Trophoblast cell (in vitro differentiated cells and primary cell): ENCODE results near the gene PFKL.
"Not testable (repeated sequence)": the region's sequence is repeated elsewhere in the genome, so short reads cannot be mapped to it uniquely, and the experiment has no call there.

Experiments
- DNase-seq, 2 donors: peaks; one replicate each; pipeline ENCODE4 v3.0.0-alpha.2; 2016
- H2AFZ ChIP-seq: 2 replicates; pipeline ENCODE4 v1.6.1; 2013; ENCODE audit warnings: low read length, moderate library complexity, mild to moderate bottlenecking; ENCODE audit not compliant: insufficient read depth, poor library complexity
- H2AK5ac ChIP-seq: 2 replicates; pipeline ENCODE4 v1.6.1; 2013; ENCODE audit warnings: mild to moderate bottlenecking, low read length
- H2BK120ac ChIP-seq: 2 replicates; pipeline ENCODE4 v1.6.1; 2013; ENCODE audit warnings: low read length, mild to moderate bottlenecking, moderate library complexity; ENCODE audit not compliant: insufficient read depth, poor library complexity
- H2BK12ac ChIP-seq: 2 replicates; pipeline ENCODE4 v1.6.1; 2013; ENCODE audit warnings: mild to moderate bottlenecking, low read length, moderate library complexity
- H2BK5ac ChIP-seq: 2 replicates; pipeline ENCODE4 v1.6.1; 2013; ENCODE audit warnings: low read length, low read depth, moderate library complexity, mild to moderate bottlenecking; ENCODE audit not compliant: poor library complexity
- H3K14ac ChIP-seq: 2 replicates; pipeline ENCODE4 v1.6.1; 2013; ENCODE audit warnings: mild to moderate bottlenecking, low read length
- H3K18ac ChIP-seq: 2 replicates; pipeline ENCODE4 v1.6.1; 2013; ENCODE audit warnings: mild to moderate bottlenecking, low read length
- H3K23ac ChIP-seq: 2 replicates; pipeline ENCODE4 v1.6.1; 2013; ENCODE audit warnings: low read length
- H3K27ac ChIP-seq: 2 replicates; pipeline ENCODE4 v1.5.1; 2013; ENCODE audit warnings: low read depth, mild to moderate bottlenecking, inconsistent platforms, low read length, moderate library complexity
- H3K27me3 ChIP-seq: 2 replicates; pipeline ENCODE4 v1.6.1; 2013; ENCODE audit warnings: inconsistent platforms, mild to moderate bottlenecking, low read length, moderate library complexity; ENCODE audit not compliant: insufficient read depth
- H3K36me3 ChIP-seq, 2 experiments: 1 replicate in 1 of 2; 2 replicates in 1 of 2; pipeline ENCODE4 v1.6.1; 2013; ENCODE audit warnings: low read length in 2 of 2, mild to moderate bottlenecking in 2 of 2, moderate library complexity in 1 of 2; ENCODE audit not compliant: insufficient read depth in 2 of 2, control insufficient read depth in 1 of 2
- H3K4ac ChIP-seq: 2 replicates; pipeline ENCODE4 v1.6.1; 2013; ENCODE audit warnings: low read depth, mild to moderate bottlenecking, low read length, moderate library complexity
- H3K4me1 ChIP-seq, 2 experiments: 1 replicate in 1 of 2; 2 replicates in 1 of 2; pipeline ENCODE4 v1.6.1; 2013; ENCODE audit warnings: low read length in 2 of 2, mild to moderate bottlenecking in 2 of 2, moderate library complexity in 1 of 2; ENCODE audit not compliant: insufficient read depth in 2 of 2, control insufficient read depth in 1 of 2
- H3K4me2 ChIP-seq: 2 replicates; pipeline ENCODE4 v1.6.1; 2013; ENCODE audit warnings: inconsistent platforms, mild to moderate bottlenecking, low read length, moderate library complexity
- H3K4me3 ChIP-seq: 2 replicates; pipeline ENCODE4 v1.5.1; 2013; ENCODE audit warnings: mild to moderate bottlenecking, low read depth, low read length, inconsistent platforms
- H3K79me1 ChIP-seq: one replicate; pipeline ENCODE4 v1.6.1; 2013; ENCODE audit warnings: low read length
- H3K79me2 ChIP-seq: 2 replicates; pipeline ENCODE4 v1.6.1; 2013; ENCODE audit warnings: low read length, mild to moderate bottlenecking; ENCODE audit not compliant: control insufficient read depth, insufficient read depth, poor library complexity
- H3K9ac ChIP-seq: 2 replicates; pipeline ENCODE4 v1.6.1; 2013; ENCODE audit warnings: mild to moderate bottlenecking, low read length
- H3K9me3 ChIP-seq: 2 replicates; pipeline ENCODE4 v1.6.1; 2013; ENCODE audit warnings: low read depth, mild to moderate bottlenecking, control low read depth, inconsistent platforms, low read length; ENCODE audit not compliant: insufficient read depth
- H4K12ac ChIP-seq: 2 replicates; pipeline ENCODE4 v1.6.1; 2013; ENCODE audit warnings: low read depth, mild to moderate bottlenecking, low read length, moderate library complexity
- H4K8ac ChIP-seq: 2 replicates; pipeline ENCODE4 v1.6.1; 2013; ENCODE audit warnings: low read depth, mild to moderate bottlenecking, low read length, moderate library complexity
- H4K91ac ChIP-seq: one replicate; pipeline ENCODE4 v1.6.1; 2013; ENCODE audit warnings: low read depth, mild to moderate bottlenecking, low read length, moderate library complexity
- WGBS: extraction: QIAGEN DNeasy Blood & Tissue Kit; methylation state at CpG from one replicate; pipeline ENCODE4 v1.1.7; 2013; ENCODE audit warnings: missing lambda C conversion rate; ENCODE audit not compliant: insufficient read length, insufficient coverage; ENCODE audit errors: extremely low coverage; 5-methylcytosine and 5-hydroxymethylcytosine counted together

PFKL gene

DNA sequence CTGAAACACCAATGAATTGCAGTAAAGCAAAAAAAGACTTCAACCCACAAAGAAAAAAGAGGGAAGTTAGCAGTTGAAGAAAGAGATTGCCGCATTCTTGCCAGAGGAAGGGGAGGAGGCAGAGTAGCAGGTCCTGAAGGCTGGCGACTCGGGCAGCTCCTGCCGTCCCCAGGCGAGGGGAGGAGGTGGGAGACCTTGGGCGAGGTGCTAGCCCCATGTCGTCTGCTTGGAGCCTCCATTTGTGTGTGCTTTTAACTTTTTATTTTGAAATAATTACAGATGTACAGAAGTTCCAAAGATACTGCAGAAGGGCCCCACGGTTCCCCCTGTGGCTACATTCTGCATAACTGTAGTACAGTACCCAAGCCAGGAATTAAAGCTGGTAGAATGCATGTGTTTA, 60.3 kb downstream of the PFKL start:
- H4K8ac ChIP-seq = no peak overlapping the region
- H3K4me2 ChIP-seq = no peak overlapping the region
- no peak overlapping the region for H3K27ac ChIP-seq
- WGBS = no CpG with 5 or more reads among the region's 8 CpGs
- no peak overlapping the region for H4K91ac ChIP-seq
- H3K27me3 ChIP-seq = no peaks in the 10 kb centered on the region
- H2AFZ ChIP-seq = no peak overlapping the region
- no peaks in the 10 kb centered on the region for H3K79me2 ChIP-seq
- H3K36me3 ChIP-seq = no peaks in the 10 kb centered on the region
- no peak overlapping the region for H2AK5ac ChIP-seq
- no peak overlapping the region for H3K4ac ChIP-seq
- peaks cover 5% of the 10 kb centered on the region for H3K9me3 ChIP-seq
- H3K79me1 ChIP-seq = no peaks in the 10 kb centered on the region
- H3K14ac ChIP-seq = no peak overlapping the region
- no peak overlapping the region for H3K9ac ChIP-seq
- H3K18ac ChIP-seq = no peak overlapping the region
- no peak for DNase-seq
- no peak overlapping the region for H2BK12ac ChIP-seq
- no peak overlapping the region for H2BK5ac ChIP-seq
- no peaks in the 10 kb centered on the region for H3K4me1 ChIP-seq
- H4K12ac ChIP-seq = no peak overlapping the region
- H3K4me3 ChIP-seq = no peak overlapping the region
- H3K23ac ChIP-seq = no peak overlapping the region
- H2BK120ac ChIP-seq = no peak overlapping the region

DNA sequence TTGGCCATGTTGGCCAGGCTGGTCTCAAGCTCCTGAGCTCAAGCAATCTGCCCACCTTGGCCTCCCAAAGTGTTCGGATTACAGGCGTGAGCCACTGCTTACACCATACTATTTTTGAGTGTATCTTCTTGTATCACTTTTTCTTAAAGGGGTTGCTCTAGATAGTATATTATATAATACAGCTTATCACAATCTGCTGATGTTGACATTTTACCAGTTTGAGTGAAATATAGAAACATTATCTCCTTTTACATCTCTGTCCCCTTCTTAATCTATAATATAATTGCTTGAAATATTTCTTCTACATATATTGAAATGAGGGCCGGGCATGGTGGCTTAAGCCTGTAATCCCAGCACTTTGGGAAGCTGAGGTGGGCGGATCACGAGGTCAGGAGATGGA, 62.0 kb downstream of the PFKL start:
- H3K9ac ChIP-seq, H2BK120ac ChIP-seq, H2AK5ac ChIP-seq, H3K4ac ChIP-seq, H3K9me3 ChIP-seq, H3K23ac ChIP-seq, H3K4me1 ChIP-seq, H2BK12ac ChIP-seq, H3K4me2 ChIP-seq, H3K14ac ChIP-seq, H3K79me1 ChIP-seq, H3K4me3 ChIP-seq, H2AFZ ChIP-seq, H4K8ac ChIP-seq, H3K27ac ChIP-seq, H4K12ac ChIP-seq, H3K18ac ChIP-seq, H3K79me2 ChIP-seq, H3K27me3 ChIP-seq, DNase-seq, H4K91ac ChIP-seq, H3K36me3 ChIP-seq, H2BK5ac ChIP-seq: not testable (repeated sequence)
- WGBS = no CpG with 5 or more reads among the region's 5 CpGs

DNA sequence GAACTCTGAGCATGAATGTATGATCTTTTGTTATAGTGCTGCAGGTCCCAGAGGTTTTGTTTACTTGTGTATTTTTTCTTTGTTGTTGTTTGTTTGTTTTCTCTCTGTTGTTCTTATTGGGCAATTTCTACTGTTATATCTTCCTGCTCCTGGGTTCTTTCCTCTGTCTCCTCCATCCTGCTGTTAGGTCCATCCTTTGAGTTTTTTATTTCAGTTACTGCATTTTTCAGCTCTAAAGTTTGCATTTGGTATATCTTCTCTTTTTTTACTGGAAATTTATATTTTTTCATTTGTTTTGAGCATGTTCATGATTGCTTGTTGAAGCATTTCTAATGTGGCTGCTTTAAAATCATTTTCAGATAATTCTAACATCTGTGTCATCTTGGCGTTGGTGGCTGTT, 63.4 kb downstream of the PFKL start:
- H3K27me3 ChIP-seq = no peaks in the 10 kb centered on the region
- no peaks in the 10 kb centered on the region for H3K4me1 ChIP-seq
- H3K18ac ChIP-seq = no peak overlapping the region
- peaks cover 5% of the 10 kb centered on the region for H3K9me3 ChIP-seq
- WGBS = no CpG with 5 or more reads among the region's 1 CpG
- H3K14ac ChIP-seq = no peak overlapping the region
- H4K8ac ChIP-seq = no peak overlapping the region
- H3K27ac ChIP-seq = no peak overlapping the region
- no peaks in the 10 kb centered on the region for H3K79me2 ChIP-seq
- no peak overlapping the region for H3K4ac ChIP-seq
- DNase-seq = no peak
- no peak overlapping the region for H2BK120ac ChIP-seq
- no peak overlapping the region for H2BK12ac ChIP-seq
- H2BK5ac ChIP-seq = no peak overlapping the region
- no peak overlapping the region for H3K23ac ChIP-seq
- no peak overlapping the region for H3K4me3 ChIP-seq
- H2AK5ac ChIP-seq = no peak overlapping the region
- H3K79me1 ChIP-seq = no peaks in the 10 kb centered on the region
- H3K9ac ChIP-seq = no peak overlapping the region
- H4K91ac ChIP-seq = no peak overlapping the region
- no peak overlapping the region for H4K12ac ChIP-seq
- H3K36me3 ChIP-seq = no peaks in the 10 kb centered on the region
- no peak overlapping the region for H2AFZ ChIP-seq
- H3K4me2 ChIP-seq = no peak overlapping the region

DNA sequence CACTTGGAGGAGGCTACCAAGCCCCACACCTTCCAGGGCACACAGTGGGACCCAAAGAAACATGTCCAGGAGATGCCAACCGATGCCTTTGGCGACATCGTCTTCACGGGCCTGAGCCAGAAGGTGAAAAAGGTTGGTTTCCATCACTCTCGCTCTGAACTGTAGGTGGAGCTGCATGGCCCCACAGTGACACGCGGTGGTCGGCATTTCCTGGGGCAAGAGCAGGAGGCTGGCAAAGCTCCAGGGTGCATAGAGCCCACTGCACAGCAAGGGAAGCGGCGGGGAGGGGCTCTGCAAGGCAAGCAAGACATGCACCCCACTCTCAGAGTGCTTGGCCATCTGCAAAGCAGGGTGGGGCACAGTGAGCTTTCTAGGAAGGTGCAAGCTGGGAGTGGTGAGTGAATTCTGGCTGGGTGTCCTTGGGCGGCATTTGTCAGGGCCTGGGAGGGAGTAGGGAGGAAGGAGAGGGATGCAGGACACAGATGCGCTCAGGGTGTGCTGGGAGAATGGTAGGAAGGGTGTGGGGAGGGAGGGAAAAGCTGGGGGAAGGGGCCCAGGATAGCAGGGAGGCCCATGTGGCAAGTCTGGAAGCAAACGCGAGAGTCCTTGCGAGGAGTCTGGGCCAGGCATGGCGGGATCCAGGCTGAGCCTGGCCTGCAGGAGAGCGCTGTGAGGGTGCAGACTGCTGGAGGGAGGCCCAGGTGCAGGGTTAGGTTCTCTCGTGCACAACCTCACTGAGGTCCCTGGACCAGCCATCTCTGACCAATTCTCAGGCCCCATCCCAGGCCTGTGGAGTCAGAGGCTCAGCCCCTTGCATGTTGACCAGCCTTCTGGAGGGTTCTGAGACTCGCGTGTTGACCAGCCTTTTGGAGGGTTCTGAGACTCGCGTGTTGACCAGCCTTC, 64.5 kb downstream of the PFKL start:
- no peak overlapping the region for H4K91ac ChIP-seq
- no peak overlapping the region for H2BK12ac ChIP-seq
- H3K14ac ChIP-seq = no peak overlapping the region
- no peak overlapping the region for H2BK120ac ChIP-seq
- no peak overlapping the region for H2AK5ac ChIP-seq
- H3K27ac ChIP-seq = no peak overlapping the region
- H3K23ac ChIP-seq = no peak overlapping the region
- H4K8ac ChIP-seq = no peak overlapping the region
- no peaks in the 10 kb centered on the region for H3K79me2 ChIP-seq
- DNase-seq = no peak
- H3K36me3 ChIP-seq = no peaks in the 10 kb centered on the region
- H3K9me3 ChIP-seq = peaks cover 5% of the 10 kb centered on the region
- no peak overlapping the region for H3K18ac ChIP-seq
- H3K79me1 ChIP-seq = no peaks in the 10 kb centered on the region
- H3K4me3 ChIP-seq = peak overlapping the region; percentile 4
- H3K9ac ChIP-seq = no peak overlapping the region
- no peak overlapping the region for H2BK5ac ChIP-seq
- H3K4me2 ChIP-seq = no peak overlapping the region
- WGBS = no CpG with 5 or more reads among the region's 22 CpGs
- H4K12ac ChIP-seq = no peak overlapping the region
- no peak overlapping the region for H2AFZ ChIP-seq
- no peak overlapping the region for H3K4ac ChIP-seq
- H3K4me1 ChIP-seq = no peaks in the 10 kb centered on the region
- peaks cover 4% of the 10 kb centered on the region for H3K27me3 ChIP-seq
